GM20000 (cell line): ENCODE data around the gene PNPLA7.
A peak's percentile ranks its signal among the peaks of the same experiment; 100 is the strongest.

ENCODE experiments used
- DNase-seq: peaks from one replicate; pipeline ENCODE4 v3.0.0; 2012; ENCODE audit warnings: low spot score
- CTCF ChIP-seq: IDR thresholded peaks from 2 replicates; pipeline ENCODE4 v1.5.1; 2012; ENCODE audit warnings: mild to moderate bottlenecking, control low read depth; ENCODE audit errors: extremely low read depth, missing control alignments

PNPLA7 gene

DNA sequence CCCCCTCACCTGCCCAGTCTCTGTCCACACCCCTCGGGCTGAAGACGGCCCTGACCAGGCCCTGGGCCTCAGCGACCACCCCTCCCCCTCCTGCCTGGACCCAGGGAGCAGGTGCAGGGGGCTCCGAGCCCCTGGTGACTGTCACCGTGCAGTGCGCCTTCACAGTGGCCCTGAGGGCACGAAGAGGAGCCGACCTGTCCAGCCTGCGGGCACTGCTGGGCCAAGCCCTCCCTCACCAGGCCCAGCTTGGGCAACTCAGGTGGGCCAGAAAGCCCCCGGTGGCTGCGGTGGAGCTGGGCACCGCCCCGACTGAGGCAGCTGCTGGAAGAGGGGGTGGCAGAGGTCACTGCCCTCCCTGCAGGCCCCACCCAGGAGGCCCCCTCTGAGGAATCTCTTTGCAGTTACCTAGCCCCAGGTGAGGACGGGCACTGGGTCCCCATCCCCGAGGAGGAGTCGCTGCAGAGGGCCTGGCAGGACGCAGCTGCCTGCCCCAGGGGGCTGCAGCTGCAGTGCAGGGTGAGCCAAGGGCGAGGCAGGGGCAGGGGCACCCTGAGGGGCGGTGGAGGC, 116.8 kb downstream of the PNPLA7 start:
- TF ChIP-seq CTCF: no peak
- DNase-seq: no peak

DNA sequence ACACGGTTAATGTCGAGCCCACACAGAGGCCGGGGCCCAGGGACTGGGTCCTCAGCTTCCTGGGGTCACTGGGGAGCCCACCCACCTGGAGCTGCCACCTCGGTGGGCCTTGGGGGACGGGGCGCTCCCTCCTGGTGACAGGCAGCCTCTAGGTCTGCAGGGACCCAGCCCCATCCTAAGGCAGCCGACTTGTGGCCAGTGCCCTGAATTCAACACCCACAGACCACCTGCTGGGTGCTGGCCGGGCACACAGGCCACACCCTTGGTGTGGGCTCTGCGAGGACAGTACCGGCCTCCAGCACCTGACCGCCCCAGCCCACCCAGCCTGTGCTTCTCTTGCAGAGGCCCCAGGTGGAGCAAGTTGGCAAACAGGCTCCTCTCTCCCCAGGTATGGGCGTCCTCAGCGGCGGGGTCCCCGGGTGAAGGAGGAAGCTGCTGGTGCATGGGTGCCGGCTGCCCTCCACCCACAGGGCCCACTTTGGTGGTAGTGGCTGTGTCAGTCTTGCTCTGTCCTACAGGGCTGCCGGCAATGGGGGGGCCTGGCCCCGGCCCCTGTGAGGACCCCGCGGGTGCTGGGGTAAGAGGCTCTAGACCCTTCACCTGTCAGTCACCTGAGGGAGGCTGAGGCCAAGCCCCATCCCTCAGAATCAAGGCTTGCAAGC, 117.4 kb downstream of the PNPLA7 start:
- DNase-seq: no peak
- no peak for TF ChIP-seq CTCF

DNA sequence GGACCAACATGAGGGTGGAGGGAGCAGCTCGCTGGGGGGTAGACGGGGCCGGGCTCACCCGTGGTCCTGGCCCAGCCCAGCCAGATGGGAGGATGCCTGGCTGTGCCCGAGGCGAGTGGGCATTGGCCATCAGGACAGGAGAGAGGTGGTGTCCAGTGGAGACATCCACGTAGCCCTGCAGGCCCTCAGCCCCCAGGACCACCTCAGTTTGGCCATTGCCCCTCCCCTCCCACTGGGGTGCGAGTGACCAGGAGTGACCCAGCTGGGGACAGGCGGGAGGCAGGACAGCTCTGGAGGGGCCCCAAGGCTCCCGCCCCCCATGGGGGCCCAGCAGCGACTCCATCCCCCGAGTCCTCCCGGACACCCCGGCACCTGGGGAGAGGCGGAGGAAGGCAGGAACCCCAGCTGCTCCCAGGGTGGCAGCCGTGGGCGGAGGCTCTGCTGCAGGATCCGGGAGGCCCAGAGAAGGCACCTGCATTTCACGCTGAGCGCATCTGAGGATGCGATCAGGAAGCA, 118.7 kb downstream of the PNPLA7 start:
- TF ChIP-seq CTCF: no peak
- no peak for DNase-seq

DNA sequence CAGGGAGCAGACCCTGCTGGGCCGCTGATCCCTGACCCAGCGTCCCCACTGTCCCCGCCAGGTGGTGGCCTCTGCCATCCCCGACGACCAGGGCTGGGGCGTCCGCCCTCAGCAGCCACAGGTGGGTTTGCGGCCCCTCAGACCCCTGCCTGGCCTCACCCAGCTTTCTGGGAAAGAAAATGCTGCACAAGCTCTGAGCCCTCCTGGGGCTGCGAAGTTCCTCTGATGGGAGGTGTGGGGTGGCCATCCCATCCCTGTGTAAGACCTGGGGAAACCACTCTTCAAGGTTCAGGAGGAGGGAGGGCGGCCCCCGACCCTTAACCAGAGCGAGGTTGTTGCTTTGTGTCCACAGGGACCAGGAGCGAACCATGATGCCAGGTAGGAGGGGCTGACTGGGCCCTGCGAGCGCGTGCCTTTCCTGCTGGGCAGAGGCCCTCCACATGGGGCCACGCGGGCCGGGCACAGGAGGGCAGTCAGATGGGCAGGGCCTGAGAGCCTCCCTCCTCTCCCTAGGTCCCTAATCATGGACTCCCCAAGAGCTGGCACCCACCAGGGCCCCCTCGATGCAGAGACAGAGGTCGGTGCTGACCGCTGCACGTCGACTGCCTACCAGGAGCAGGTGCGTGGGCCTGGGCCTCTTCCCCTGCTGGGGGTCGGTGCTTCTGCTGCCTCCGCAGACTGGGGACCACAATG, 119.3 kb downstream of the PNPLA7 start:
- DNase-seq: no peak

DNA sequence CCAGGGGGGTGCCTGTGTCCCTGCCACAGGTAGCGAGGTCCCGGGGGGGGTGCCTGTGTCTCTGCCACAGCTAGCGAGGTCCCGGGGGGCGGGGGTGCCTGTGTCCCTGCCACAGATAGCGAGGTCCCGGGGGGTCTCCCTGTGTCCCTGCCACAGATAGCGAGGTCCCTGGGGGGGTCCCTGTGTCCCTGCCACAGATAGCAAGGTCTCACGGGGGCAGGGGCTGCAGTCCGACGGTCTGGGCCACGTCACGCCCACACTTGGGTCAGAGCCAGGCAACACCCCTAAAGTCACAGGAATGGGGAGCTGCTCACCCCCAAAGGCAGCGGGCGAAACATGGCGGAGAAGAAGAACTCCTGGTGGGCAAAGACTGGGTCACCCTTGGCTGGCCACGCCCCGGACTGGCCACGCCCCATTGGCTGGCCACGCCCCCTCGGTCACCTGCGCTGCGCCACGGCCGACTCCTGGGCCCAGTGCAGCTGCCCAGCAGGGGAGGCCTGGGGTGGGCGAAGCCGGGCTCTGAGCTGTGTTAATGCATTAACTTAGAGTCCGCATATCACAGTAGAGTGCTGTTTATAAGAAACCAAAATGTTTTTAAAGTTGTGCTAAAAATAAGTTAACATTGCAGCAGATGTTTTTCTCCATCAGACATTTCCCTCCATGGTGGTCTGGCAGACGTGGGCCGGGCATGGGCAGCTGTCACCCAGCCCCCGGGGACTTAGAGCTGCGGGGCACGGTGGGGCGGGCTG, 120.1 kb downstream of the PNPLA7 start:
- TF ChIP-seq CTCF: no peak
- peak; percentile 81 for DNase-seq

More for the DNA sequence above, 119.3 kb downstream of the PNPLA7 start:
- TF ChIP-seq CTCF: no peak

DNA sequence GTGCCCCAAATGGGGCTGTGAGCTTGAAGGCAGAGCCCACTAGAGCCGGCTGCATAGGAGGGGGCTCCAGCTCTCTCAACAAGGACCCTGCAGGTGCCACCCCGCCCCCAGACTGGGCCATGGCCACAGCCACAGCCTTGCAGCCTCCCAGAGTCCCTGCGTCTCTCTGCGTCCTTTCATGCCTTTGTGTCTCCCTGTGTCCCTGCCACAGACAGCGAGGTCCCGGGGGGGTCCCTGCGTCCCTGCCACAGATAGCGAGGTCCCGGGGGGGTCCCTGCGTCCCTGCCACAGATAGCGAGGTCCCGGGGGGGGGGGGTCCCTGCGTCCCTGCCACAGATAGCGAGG, 120.7 kb downstream of the PNPLA7 start:
- DNase-seq: no peak
- TF ChIP-seq CTCF: no peak
